Measurements from ENCODE around the gene NAIF1. TPM values are rescaled to one million over a fixed set of nuclear protein-coding genes. Genes with fewer than 3 reads are reported as not detected.

NAIF1 gene
- total and polyA plus RNA-seq, 10 of the 15 experiments (the other 5 are each of a cell fraction or from before 2014, with no cell fraction given) = 2.4 to 14.2 (median 7.1) TPM

DNA sequence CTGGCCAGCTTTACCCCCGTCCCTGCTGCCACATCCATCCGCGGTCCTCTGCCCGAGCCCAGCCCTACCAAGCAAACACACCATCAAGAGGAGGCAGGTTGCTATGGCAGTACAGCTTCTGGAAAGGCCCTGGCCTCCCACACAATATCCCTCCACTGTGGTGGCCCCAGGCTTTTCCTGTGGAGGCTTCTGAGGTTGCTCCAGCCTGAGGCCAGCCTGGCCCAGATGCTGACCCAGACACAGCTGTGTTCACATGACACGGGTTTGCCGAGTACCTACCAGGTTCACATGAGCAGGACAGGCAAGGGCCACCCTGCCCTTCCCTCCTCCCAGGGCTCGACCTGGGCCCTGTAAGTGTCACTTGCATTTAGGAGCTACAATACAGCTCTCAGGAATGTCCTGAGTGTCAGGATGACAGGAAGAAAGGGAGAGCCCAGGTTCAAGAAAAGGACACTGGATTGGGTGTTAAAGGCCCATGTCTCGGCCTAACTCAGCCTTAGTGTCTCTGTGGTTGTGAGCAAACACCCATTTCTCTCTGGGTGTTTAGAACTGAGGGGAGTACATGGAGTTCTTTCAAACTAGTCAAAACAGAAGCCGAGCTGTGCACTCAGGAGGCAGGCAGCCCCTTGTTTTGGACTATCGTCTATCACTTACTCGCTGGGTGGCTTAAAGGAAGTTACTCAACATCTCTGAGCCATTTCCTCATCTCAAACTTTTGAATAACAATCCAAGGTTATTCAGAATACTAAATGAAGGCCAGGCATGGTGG, 40.2 kb downstream of the NAIF1 start:
- Histone ChIP-seq H3K4me2 (ENCODE audit: control insufficient read depth, insufficient read depth) (peak overlapping the region; percentile 88), H3K79me2 (ENCODE audit: control insufficient read depth, insufficient read depth, low read length) (no peaks in the 10 kb centered on the region), H3K27ac (ENCODE audit: control insufficient read depth, insufficient read depth) (peak overlapping the region; percentile 55), H3K27me3 (replicated peaks in 1 of 2; ENCODE audit: control insufficient read depth in 2 of 2, insufficient read depth in 2 of 2, low read length in 1 of 2) (no peaks in the 10 kb centered on the region), H3K9ac (ENCODE audit: control insufficient read depth, insufficient read depth, low read length) (peak overlapping the region; percentile 40), H2AFZ (ENCODE audit: control insufficient read depth, low read depth, low read length) (peak overlapping the region; percentile 3), H3K4me1 (ENCODE audit: control insufficient read depth, insufficient read depth, low read length) (peaks cover 59% of the 10 kb centered on the region), H3K4me3 (no peak overlapping the region), H3K36me3 (ENCODE audit: control insufficient read depth in 2 of 2, insufficient read depth in 2 of 2, low read length in 1 of 2) (no peaks in the 10 kb centered on the region), H4K20me1 (ENCODE audit: control insufficient read depth, insufficient read depth) (no peaks in the 10 kb centered on the region), H3K9me3 (replicated peaks; ENCODE audit: control insufficient read depth, insufficient read depth, low read length) (no peaks in the 10 kb centered on the region; the same call in 2 of the 3 replicates)
- in situ Hi-C loops (cut with MboI) (no loop called here), intact Hi-C loops (cut with micrococcal nuclease; ENCODE audit: unreplicated experiment) (no loop called here)
- SMC1A ChIA-PET (ENCODE audit: uncharacterized antibody, unreplicated experiment) = interaction anchor here (0.7 to 3.0 kb wide), 8 partner anchors 10 to 84 kb away, joined by 3 to 14 read pairs (median 4); no protein-coding TSS in a partner anchor
- RAD21 ChIA-PET (ENCODE audit: unreplicated experiment) = interaction anchor here (1.0 to 4.0 kb wide), 5 partner anchors 8 to 73 kb away, joined by 3 to 28 read pairs (median 3); no protein-coding TSS in a partner anchor
- FAIRE-seq = no peak
- POLR2A ChIA-PET = interaction anchor here (0.8 to 2.7 kb wide), 2 partner anchors 43 to 46 kb away, joined by 3 to 9 read pairs; partner anchors contain the start of gene EEIG1
- 0 out of 2 replicates have a peak, but pooled peaks have one; percentile 19 for TF ChIP-seq CBFB (IDR thresholded peaks at IDR 0.05; ENCODE audit: low read depth)
- TF ChIP-seq MTA2 (IDR thresholded peaks at IDR 0.05; ENCODE audit: low read depth) = no peak
- 0 out of 2 replicates have a peak, but pooled peaks have one; percentile 50 for TF ChIP-seq TCF12 (IDR thresholded peaks at IDR 0.05; ENCODE audit: low read depth, low read length)
- peak; percentile 10; the same call in 1 of the 2 replicates for TF ChIP-seq TCF3 (IDR thresholded peaks at IDR 0.05; ENCODE audit: borderline replicate concordance, insufficient read depth, low read depth, low read length)
- TF ChIP-seq ZBED1 (IDR thresholded peaks at IDR 0.05; ENCODE audit: borderline replicate concordance) = no peak
- TF ChIP-seq IKZF1 (conservative IDR thresholded peaks at IDR 0.05) = 0 out of 2 replicates have a peak, but pooled peaks have one; percentile 30
- TF ChIP-seq CHD4 (IDR thresholded peaks at IDR 0.05) = peak; percentile 88; the same call in 1 of the 2 replicates
- peak; percentile 69 for TF ChIP-seq EED (IDR thresholded peaks at IDR 0.05; ENCODE audit: low read depth)
- BruUV-seq (replicated peaks) = no TSS peak
- DNase-seq (ENCODE audit: low read depth, low spot score) = no peak
- 25% methylated on average over 11 of the region's 11 CpGs for WGBS (ENCODE audit: insufficient coverage, insufficient replicate concordance, low lambda C conversion rate, missing lambda C conversion rate)
- ATAC-seq = peak; percentile 38
- CTCF ChIA-PET = interaction anchor here (0.7 to 16.0 kb wide), 11 partner anchors 8 to 98 kb away, joined by 3 to 332 read pairs (median 6); no protein-coding TSS in a partner anchor
